ENCODE data around the gene TEX264. TPM values are rescaled to one million over a fixed set of nuclear protein-coding genes. Genes with fewer than 3 reads are reported as not detected.
A peak's percentile ranks its signal among the peaks of the same experiment; 100 is the strongest.

TEX264 gene
- total RNA-seq, 2 donors from 2014 or later: 27.0 to 31.9 TPM

- H3K27me3 Mint-ChIP-seq: no peaks in the 10 kb centered on the region
- H3K4me1 Mint-ChIP-seq (ENCODE audit: low read depth in 2 of 2): peaks cover 6 to 25% of the 10 kb centered on the region in 2 donors
- H3K9me3 Mint-ChIP-seq: no peaks in the 10 kb centered on the region
- H3K36me3 Mint-ChIP-seq: no peaks in the 10 kb centered on the region
- H3K4me3 Mint-ChIP-seq: no peak overlapping the region
- ATAC-seq: no peak
- DNase-seq (ENCODE audit: low spot score): peak; percentile 35
- no peak overlapping the region for H3K27ac Mint-ChIP-seq
Observed at GRCh38 chr3:51708216-51708845, 37.3 kb downstream of the TEX264 start.

- Mint-ChIP-seq H3K4me3 (no peak overlapping the region), H3K27me3 (no peaks in the 10 kb centered on the region), H3K36me3 (no peaks in the 10 kb centered on the region), H3K27ac (no peak overlapping the region), H3K4me1 (ENCODE audit: low read depth in 2 of 2) (peaks cover 6 to 26% of the 10 kb centered on the region in 2 donors), H3K9me3 (no peaks in the 10 kb centered on the region)
- DNase-seq (ENCODE audit: low spot score): peak; percentile 44
- no peak for ATAC-seq
Observed at GRCh38 chr3:51709004-51709420, 38.0 kb downstream of the TEX264 start.

- DNase-seq (ENCODE audit: low spot score) (no peak), ATAC-seq (no peak)
- peak overlapping the region; percentile 39 to 74 for H3K27ac Mint-ChIP-seq
- H3K9me3 Mint-ChIP-seq: no peaks in the 10 kb centered on the region
- no peaks in the 10 kb centered on the region for H3K36me3 Mint-ChIP-seq
- H3K27me3 Mint-ChIP-seq: no peaks in the 10 kb centered on the region
- H3K4me3 Mint-ChIP-seq: no peak overlapping the region
- H3K4me1 Mint-ChIP-seq (ENCODE audit: low read depth in 2 of 2): peaks cover 6 to 25% of the 10 kb centered on the region in 2 donors
Observed at GRCh38 chr3:51709675-51710074, 38.6 kb downstream of the TEX264 start.

- H3K4me1 Mint-ChIP-seq (ENCODE audit: low read depth in 2 of 2): peaks cover 6 to 22% of the 10 kb centered on the region in 2 donors
- H3K36me3 Mint-ChIP-seq: no peaks in the 10 kb centered on the region
- H3K27me3 Mint-ChIP-seq: no peaks in the 10 kb centered on the region
- ATAC-seq (no peak), DNase-seq (ENCODE audit: low spot score) (peak; percentile 46)
- H3K9me3 Mint-ChIP-seq: no peaks in the 10 kb centered on the region
- H3K27ac Mint-ChIP-seq: no peak overlapping the region
- H3K4me3 Mint-ChIP-seq: no peak overlapping the region
Observed at GRCh38 chr3:51710631-51711351, 39.7 kb downstream of the TEX264 start.

- Mint-ChIP-seq H3K4me1 (ENCODE audit: low read depth in 2 of 2) (peaks cover 6 to 17% of the 10 kb centered on the region in 2 donors), H3K27me3 (no peaks in the 10 kb centered on the region), H3K9me3 (no peaks in the 10 kb centered on the region), H3K4me3 (no peak overlapping the region), H3K27ac (no peak overlapping the region), H3K36me3 (no peaks in the 10 kb centered on the region)
- DNase-seq (ENCODE audit: low spot score): peak; percentile 60
- no peak for ATAC-seq
Observed at GRCh38 chr3:51711352-51712037, 40.4 kb downstream of the TEX264 start.

- H3K4me1 Mint-ChIP-seq (ENCODE audit: low read depth in 2 of 2): peaks cover 6 to 17% of the 10 kb centered on the region in 2 donors
- H3K9me3 Mint-ChIP-seq: no peaks in the 10 kb centered on the region
- no peak overlapping the region for H3K27ac Mint-ChIP-seq
- no peaks in the 10 kb centered on the region for H3K36me3 Mint-ChIP-seq
- no peak overlapping the region for H3K4me3 Mint-ChIP-seq
- H3K27me3 Mint-ChIP-seq: no peaks in the 10 kb centered on the region
- DNase-seq (ENCODE audit: low spot score) (peak; percentile 22), ATAC-seq (no peak)
Observed at GRCh38 chr3:51712038-51712420, 41.0 kb downstream of the TEX264 start.

- ATAC-seq: no peak
- no peak overlapping the region for H3K4me3 Mint-ChIP-seq
- H3K36me3 Mint-ChIP-seq: no peaks in the 10 kb centered on the region
- H3K27ac Mint-ChIP-seq: no peak overlapping the region
- DNase-seq (ENCODE audit: low spot score): peak; percentile 15
- H3K4me1 Mint-ChIP-seq (ENCODE audit: low read depth in 2 of 2): peaks cover 6 to 14% of the 10 kb centered on the region in 2 donors
- H3K9me3 Mint-ChIP-seq: no peaks in the 10 kb centered on the region
- no peaks in the 10 kb centered on the region for H3K27me3 Mint-ChIP-seq
Observed at GRCh38 chr3:51712511-51712931, 41.5 kb downstream of the TEX264 start.

GRCh38 chr3:51712963-51713362, 41.9 kb downstream of the TEX264 start:
- no peak overlapping the region for H3K4me3 Mint-ChIP-seq
- ATAC-seq (no peak), DNase-seq (ENCODE audit: low spot score) (peak; percentile 32)
- no peaks in the 10 kb centered on the region for H3K27me3 Mint-ChIP-seq
- peaks cover 6 to 10% of the 10 kb centered on the region in 2 donors for H3K4me1 Mint-ChIP-seq (ENCODE audit: low read depth in 2 of 2)
- H3K9me3 Mint-ChIP-seq: no peaks in the 10 kb centered on the region
- no peaks in the 10 kb centered on the region for H3K36me3 Mint-ChIP-seq
- no peak overlapping the region for H3K27ac Mint-ChIP-seq

GRCh38 chr3:51715231-51715976, 44.4 kb downstream of the TEX264 start:
- no peaks in the 10 kb centered on the region for H3K27me3 Mint-ChIP-seq
- H3K4me3 Mint-ChIP-seq: no peak overlapping the region
- DNase-seq (ENCODE audit: low spot score) (peak; percentile 50), ATAC-seq (no peak)
- H3K36me3 Mint-ChIP-seq: no peaks in the 10 kb centered on the region
- no peaks in the 10 kb centered on the region for H3K9me3 Mint-ChIP-seq
- peaks cover 0 to 13% of the 10 kb centered on the region in 2 donors for H3K4me1 Mint-ChIP-seq (ENCODE audit: low read depth in 2 of 2)
- H3K27ac Mint-ChIP-seq: no peak overlapping the region

GRCh38 chr3:51715977-51716294, 44.9 kb downstream of the TEX264 start:
- no peak overlapping the region for H3K27ac Mint-ChIP-seq
- H3K27me3 Mint-ChIP-seq: no peaks in the 10 kb centered on the region
- DNase-seq (ENCODE audit: low spot score): no peak
- H3K9me3 Mint-ChIP-seq: no peaks in the 10 kb centered on the region
- no peaks in the 10 kb centered on the region for H3K36me3 Mint-ChIP-seq
- peaks cover 0 to 18% of the 10 kb centered on the region in 2 donors for H3K4me1 Mint-ChIP-seq (ENCODE audit: low read depth in 2 of 2)
- no peak overlapping the region for H3K4me3 Mint-ChIP-seq
- no peak for ATAC-seq

GRCh38 chr3:51716805-51717204, 45.8 kb downstream of the TEX264 start:
- ATAC-seq (no peak), DNase-seq (ENCODE audit: low spot score) (peak; percentile 22)
- no peaks in the 10 kb centered on the region for H3K27me3 Mint-ChIP-seq
- no peaks in the 10 kb centered on the region for H3K9me3 Mint-ChIP-seq
- no peak overlapping the region for H3K4me3 Mint-ChIP-seq
- H3K4me1 Mint-ChIP-seq (ENCODE audit: low read depth in 2 of 2): peaks cover 7 to 22% of the 10 kb centered on the region in 2 donors
- no peak overlapping the region for H3K27ac Mint-ChIP-seq
- H3K36me3 Mint-ChIP-seq: no peaks in the 10 kb centered on the region

- DNase-seq (ENCODE audit: low spot score): peak; percentile 59
- H3K9me3 Mint-ChIP-seq: no peaks in the 10 kb centered on the region
- H3K27me3 Mint-ChIP-seq: no peaks in the 10 kb centered on the region
- ATAC-seq: no peak
- H3K4me3 Mint-ChIP-seq: no peak overlapping the region
- H3K4me1 Mint-ChIP-seq (ENCODE audit: low read depth in 2 of 2): peaks cover 7 to 22% of the 10 kb centered on the region in 2 donors
- H3K27ac Mint-ChIP-seq: no peak overlapping the region
- no peaks in the 10 kb centered on the region for H3K36me3 Mint-ChIP-seq
Observed at GRCh38 chr3:51717446-51717845, 46.4 kb downstream of the TEX264 start.

GRCh38 chr3:51717947-51718346, 46.9 kb downstream of the TEX264 start:
- Mint-ChIP-seq H3K36me3 (no peaks in the 10 kb centered on the region), H3K4me1 (ENCODE audit: low read depth in 2 of 2) (peaks cover 7 to 22% of the 10 kb centered on the region in 2 donors), H3K27ac (no peak overlapping the region), H3K9me3 (no peaks in the 10 kb centered on the region), H3K4me3 (no peak overlapping the region), H3K27me3 (no peaks in the 10 kb centered on the region)
- peak; percentile 49 for DNase-seq (ENCODE audit: low spot score)
- ATAC-seq: no peak
